Adrenal gland (tissue), 12 donors: ENCODE measurements around the gene NAALAD2. TPM values are rescaled to one million over a fixed set of nuclear protein-coding genes. Genes with fewer than 3 reads are reported as not detected.

Experiments used
- DNase-seq, 7 donors: peaks; one replicate each; pipeline ENCODE4 v3.0.0-alpha.2; 2019 to 2020
- H3K27ac ChIP-seq, 5 donors: fragments of 200-600 bp; sonication (generic) in 4 of 5; 1 replicate in 3 of 5; 2 replicates in 2 of 5; pipeline versions ENCODE4 v1.5.1 to v1.8.0; 2016 to 2020; ENCODE audit warnings: mild to moderate bottlenecking in 1 of 5
- H3K27me3 ChIP-seq: fragments of 200-600 bp; 2 replicates; pipeline ENCODE4 v1.8.0; 2021
- H3K36me3 ChIP-seq, 2 donors: fragments of 200-600 bp; replicated peaks in 1 of 2; 1 replicate in 1 of 2; 2 replicates in 1 of 2; pipeline versions ENCODE4 v1.5.1 to v1.8.0; 2018 to 2022
- H3K4me1 ChIP-seq, 2 donors: fragments of 200-600 bp; replicated peaks in 1 of 2; 1 replicate in 1 of 2; 2 replicates in 1 of 2; pipeline versions ENCODE4 v1.5.1 to v1.8.0; 2018 to 2021
- H3K4me3 ChIP-seq, 4 donors: fragments of 200-600 bp; sonication (generic) in 3 of 4; one replicate each; pipeline ENCODE4 v1.5.1; 2016 to 2018
- H3K9me3 ChIP-seq, 3 donors: fragments of 200-600 bp; sonication (generic) in 1 of 3; replicated peaks in 1 of 3; 1 replicate in 2 of 3; 2 replicates in 1 of 3; pipeline versions ENCODE4 v1.5.1 to v1.8.0; 2016 to 2021
- CTCF ChIP-seq, 6 experiments: fragments of 450-650 bp in 4 of 6; fragments of 200-600 bp in 2 of 6; sonication (generic) in 1 of 6; IDR thresholded peaks; 1 replicate in 5 of 6; 2 replicates in 1 of 6; pipeline versions ENCODE4 v1.5.1 to v1.8.0; 2016 to 2021; ENCODE audit warnings: antibody characterized with exemption in 6 of 6, mild to moderate bottlenecking in 2 of 6, moderate library complexity in 1 of 6
- POLR2A ChIP-seq, 2 donors: fragments of 450-650 bp; IDR thresholded peaks; one replicate each; pipeline ENCODE4 v1.6.1; 2017; ENCODE audit warnings: antibody characterized with exemption in 2 of 2, mild to moderate bottlenecking in 2 of 2, moderate library complexity in 1 of 2
- WGBS, 4 donors: extraction: QIAGEN DNeasy Blood & Tissue Kit in 2 of 4; methylation state at CpG; one replicate each; pipeline versions ENCODE4 v1.1.5 to v1.1.7; 2013 to 2017; 5-methylcytosine and 5-hydroxymethylcytosine counted together
- intact Hi-C, 2 donors: fragments of 100-400 bp; cut with DNase I; formaldehyde crosslinking; loops; one replicate each; pipeline versions ENCODE4 v1.14.1 to v1.15.0; 2022 to 2023
- polyA plus RNA-seq, 3 donors: library from polyadenylated mRNA; stranded (reverse); fragments of 200-250 nt in 2 of 3; fragments of 350-450 nt in 1 of 3; fragmentation: Illumina TruSeq in 1 of 3; extraction: RNeasy Lipid Tissue Mini Kit (QIAGEN cat#74804) in 1 of 3; gene quantifications; one replicate each; pipeline ENCODE4 v1.2.3, GENCODE V29; 2013 to 2014
- total RNA-seq, 9 donors: library from RNA; depleted of rRNA in 4 of 9; stranded (reverse); fragments of >200 nt in 4 of 9; fragments of 120-200 nt in 1 of 9; fragmentation: NEBNext Ultra II Directional in 1 of 9; extraction: Animal tissue kit (Norgen Biotek cat#: 25700) in 1 of 9; gene quantifications; one replicate each; pipeline versions ENCODE4 v1.1.0 to v1.2.4, GENCODE V29; 2013 to 2023
- donor health status: healthy with polysubstance abuse.
- donor health status: Bipolar disorder and iron deficiency.
- donor health status: DM: yes; HTN: yes; CAD: no.
- donor health status: DM: no; HTN: no; CAD: no.
- donor health status: DM: no; HTN: no; CAD: no.
- donor health status: DM: yes; HTN: yes; CAD: no.

Gene NAALAD2
- total and polyA plus RNA-seq, 12 donors, result 6.0 to 43.0 (median 12.9) TPM

- Histone ChIP-seq H3K4me1 (peaks cover 13 to 31% of the 10 kb centered on the region in 2 donors), H3K27me3 (no peaks in the 10 kb centered on the region), H3K27ac (no peak overlapping the region), H3K36me3 (no peaks in the 10 kb centered on the region), H3K4me3 (no peak overlapping the region), H3K9me3 (no peaks in the 10 kb centered on the region)
- DNase-seq, result no peak
- TF ChIP-seq CTCF (IDR thresholded peaks at IDR 0.05), result no peak
- TF ChIP-seq POLR2A (IDR thresholded peaks at IDR 0.05), result no peak
- WGBS, 4 donors, result 93 to 97% (median 94%) methylated on average over 6 of the region's 6 CpGs
- intact Hi-C loops, result no loop called here
Measured at GRCh38 chr11:90219438-90219837, 85.0 kb downstream of the NAALAD2 start.

GRCh38 chr11:90220391-90220790, 85.9 kb downstream of the NAALAD2 start:
- Histone ChIP-seq H3K4me1 (peaks cover 13 to 34% of the 10 kb centered on the region in 2 donors), H3K9me3 (no peaks in the 10 kb centered on the region), H3K4me3 (peak overlapping the region in 1 of 4 donors; percentile 98), H3K27ac (peak overlapping the region in 1 of 5 donors; percentile 9), H3K36me3 (no peaks in the 10 kb centered on the region), H3K27me3 (no peaks in the 10 kb centered on the region)
- peak in 4 of 7 donors; percentile 18 to 41 (median 20) for DNase-seq
- TF ChIP-seq CTCF (IDR thresholded peaks at IDR 0.05), result no peak
- TF ChIP-seq POLR2A (IDR thresholded peaks at IDR 0.05), result no peak
- intact Hi-C loops, result no loop called here
- WGBS, 4 donors, result 23 to 48% (median 36%) methylated on average over 1 of the region's 1 CpG

DNA sequence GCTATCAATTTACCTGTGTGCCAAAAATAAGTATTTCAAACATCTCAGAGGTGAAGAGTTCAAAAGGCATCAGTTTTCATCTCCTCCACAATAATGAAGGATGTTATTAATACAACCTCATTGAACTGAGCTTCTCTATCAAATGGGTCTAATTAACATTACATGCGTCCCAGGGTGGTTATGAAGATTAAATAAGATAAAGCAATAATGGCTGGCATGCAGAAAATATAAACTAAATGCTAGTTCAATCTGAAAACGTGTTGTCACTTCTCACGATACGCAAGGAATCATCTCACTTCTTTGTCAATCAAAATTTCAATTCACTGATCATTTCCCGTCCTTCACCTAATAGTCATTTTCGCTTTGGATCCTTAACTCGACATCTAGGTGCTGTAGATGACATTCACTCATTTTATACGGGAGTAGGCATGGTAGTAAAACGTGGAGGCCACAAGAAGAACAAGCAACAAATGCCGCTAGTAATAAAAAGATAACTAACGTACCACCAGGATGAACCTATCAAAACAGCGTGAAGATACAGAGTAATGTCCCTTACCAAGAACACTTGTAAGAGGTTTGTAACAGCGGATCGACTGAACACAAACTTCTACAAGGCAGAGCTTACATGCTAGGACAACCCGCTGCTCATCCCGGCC, 87.5 kb downstream of the NAALAD2 start:
- Histone ChIP-seq H3K9me3 (no peaks in the 10 kb centered on the region), H3K4me3 (peak overlapping the region; percentile 37 to 98 (median 66)), H3K27ac (peak overlapping the region; percentile 82 to 99 (median 89)), H3K27me3 (no peaks in the 10 kb centered on the region), H3K4me1 (peaks cover 13 to 34% of the 10 kb centered on the region in 2 donors), H3K36me3 (no peaks in the 10 kb centered on the region)
- intact Hi-C loops, result no loop called here
- TF ChIP-seq POLR2A (IDR thresholded peaks at IDR 0.05), result no peak
- no peak for TF ChIP-seq CTCF (IDR thresholded peaks at IDR 0.05)
- 6 to 7% (median 7%) methylated on average over 16 of the region's 16 CpGs for WGBS, 4 donors
- DNase-seq, result no peak

DNA sequence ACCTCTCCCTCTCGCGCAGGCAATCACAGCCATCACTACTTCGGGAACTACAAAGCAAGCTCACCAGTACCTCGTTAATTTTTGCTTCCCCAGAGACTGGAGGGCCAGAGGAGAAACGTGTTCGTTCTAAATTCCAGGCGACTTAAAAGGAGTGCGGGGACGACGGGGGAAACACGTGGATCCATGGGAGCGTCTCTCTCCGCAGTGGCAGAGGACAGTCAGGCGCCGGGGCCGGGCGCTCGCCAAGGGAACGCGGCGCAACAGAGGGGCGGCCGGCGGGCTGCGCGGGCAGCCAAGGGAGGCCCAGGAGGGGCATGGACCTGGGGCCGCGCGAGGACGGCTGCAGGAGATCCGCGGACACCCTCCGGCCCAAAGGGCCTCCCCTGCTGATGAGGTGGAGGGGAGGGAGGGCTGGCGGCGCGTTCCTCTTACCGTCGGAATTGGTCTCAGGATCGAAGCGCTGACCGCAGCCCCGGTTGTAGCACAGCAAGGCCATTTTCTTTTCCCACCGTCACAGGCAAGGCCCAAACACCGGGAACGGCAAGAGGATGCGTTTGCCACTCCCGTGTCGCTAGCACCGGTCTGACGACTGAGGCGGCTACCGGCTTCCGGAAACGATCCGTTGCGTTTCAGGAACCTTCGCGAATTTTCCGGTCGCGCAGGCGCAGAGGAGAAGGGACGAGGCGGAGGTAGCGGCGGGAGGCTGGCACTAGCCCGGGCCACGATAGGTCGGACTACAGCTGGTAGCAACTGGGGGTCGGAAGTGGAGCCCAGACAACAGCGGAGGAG, 88.2 kb downstream of the NAALAD2 start, which contains the start of gene CHORDC1:
Gene CHORDC1 (minus strand): TSS at position 591 of the 789 bp plus-strand sequence. CDS start 95 bp downstream, at position 496.
- peaks cover 13 to 34% of the 10 kb centered on the region in 2 donors for H3K4me1 ChIP-seq
- intact Hi-C loops, result no loop called here
- WGBS, 4 donors, result 0 to 1% (median 1%) methylated on average over 8 to 71 of the region's 71 CpGs

More for the DNA sequence above, 88.2 kb downstream of the NAALAD2 start, which contains the start of gene CHORDC1:
- no peaks in the 10 kb centered on the region for H3K9me3 ChIP-seq
- TF ChIP-seq CTCF (IDR thresholded peaks at IDR 0.05) (no peak), POLR2A (IDR thresholded peaks at IDR 0.05) (peak; percentile 76 to 92)
- H3K36me3 ChIP-seq, result no peaks in the 10 kb centered on the region
- H3K27me3 ChIP-seq, result no peaks in the 10 kb centered on the region
- peak; percentile 92 to 96 (median 94) for DNase-seq
- peak within 1 kb of the TSS; percentile 37 to 98 (median 66) for H3K4me3 ChIP-seq
- H3K27ac ChIP-seq, result peak within 1 kb of the TSS; percentile 82 to 99 (median 89)
